Colonic mucosa (tissue), 4 donors: ENCODE data around the gene USH2A. TPM values are rescaled to one million over a fixed set of nuclear protein-coding genes. Genes with fewer than 3 reads are reported as not detected.

Experiments
- DNase-seq: peaks from one replicate; pipeline ENCODE4 v3.0.0-alpha.2; 2020
- H3K27ac ChIP-seq: fragments of 200-600 bp; one replicate; pipeline ENCODE4 v1.8.0; 2021
- H3K27me3 ChIP-seq: fragments of 200-600 bp; one replicate; pipeline ENCODE4 v1.8.0; 2021
- H3K36me3 ChIP-seq: fragments of 200-600 bp; one replicate; pipeline ENCODE4 v1.8.0; 2021
- H3K4me1 ChIP-seq: fragments of 200-600 bp; one replicate; pipeline ENCODE4 v1.8.0; 2021; ENCODE audit warnings: mild to moderate bottlenecking
- H3K4me3 ChIP-seq: fragments of 200-600 bp; one replicate; pipeline ENCODE4 v1.8.0; 2021
- H3K9ac ChIP-seq, 2 donors: one replicate each; pipeline ENCODE4 v1.7.0; 2013; ENCODE audit warnings: control low read depth in 2 of 2, low read depth in 2 of 2, low read length in 2 of 2
- H3K9me3 ChIP-seq: fragments of 200-600 bp; one replicate; pipeline ENCODE4 v1.8.0; 2021
- CTCF ChIP-seq: fragments of 200-600 bp; IDR thresholded peaks from one replicate; pipeline ENCODE4 v1.8.0; 2022; ENCODE audit warnings: antibody characterized with exemption, mild to moderate bottlenecking
- intact Hi-C: fragments of 100-400 bp; cut with DNase I; formaldehyde crosslinking; loops from one replicate; pipeline ENCODE4 v1.14.1; 2022
- total RNA-seq, 2 donors: library from RNA; stranded (reverse); fragmentation: NEBNext Ultra II Directional in 1 of 2; extraction: Animal tissue kit (Norgen Biotek cat#: 25700) in 1 of 2; gene quantifications; one replicate each; pipeline ENCODE4 v1.2.1, GENCODE V29; 2021
- donor health status: healthy.
- donor health status: DM: no; HTN: no; CAD: no.
- donor health status: DM: no; HTN: no; CAD: no.

Gene USH2A
- total RNA-seq, 2 donors from 2014 or later: 0.02 TPM; not detected in 1

DNA sequence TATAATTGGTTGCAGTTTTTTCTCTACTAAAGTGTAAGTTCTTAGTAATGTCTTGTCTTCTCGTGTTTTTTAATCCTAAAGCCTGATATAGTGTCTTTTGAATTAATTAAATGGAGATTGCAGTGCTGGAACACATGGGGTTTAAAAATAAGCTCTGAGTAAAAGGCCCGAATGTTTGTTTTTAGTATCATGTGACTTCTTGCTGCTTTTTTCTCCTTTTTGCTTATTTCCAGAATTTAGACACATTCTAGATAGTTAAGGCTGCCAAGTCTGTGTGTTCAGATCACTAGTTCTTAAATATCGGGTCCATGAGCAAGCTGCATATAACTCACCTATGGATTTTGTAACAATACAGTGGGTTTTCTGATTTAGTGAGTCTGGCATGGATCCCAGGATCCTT is 828.6 kb downstream of the USH2A start:
- intact Hi-C loops: no loop called here
- H3K27ac ChIP-seq: no peak overlapping the region
- no peak overlapping the region for H3K9ac ChIP-seq
- H3K4me1 ChIP-seq: no peaks in the 10 kb centered on the region
- no peaks in the 10 kb centered on the region for H3K9me3 ChIP-seq
- no peak for TF ChIP-seq CTCF
- no peaks in the 10 kb centered on the region for H3K36me3 ChIP-seq
- no peak for DNase-seq
- no peak overlapping the region for H3K4me3 ChIP-seq
- H3K27me3 ChIP-seq: no peaks in the 10 kb centered on the region

- intact Hi-C loops: no loop called here
- Histone ChIP-seq H3K27ac (no peak overlapping the region), H3K9me3 (no peaks in the 10 kb centered on the region), H3K36me3 (no peaks in the 10 kb centered on the region), H3K4me1 (no peaks in the 10 kb centered on the region), H3K9ac (no peak overlapping the region), H3K27me3 (no peaks in the 10 kb centered on the region), H3K4me3 (no peak overlapping the region)
- DNase-seq: no peak
- TF ChIP-seq CTCF: no peak
These were observed 832.3 kb downstream of the USH2A start for GRCh38 chr1:215590779-215591491.

DNA sequence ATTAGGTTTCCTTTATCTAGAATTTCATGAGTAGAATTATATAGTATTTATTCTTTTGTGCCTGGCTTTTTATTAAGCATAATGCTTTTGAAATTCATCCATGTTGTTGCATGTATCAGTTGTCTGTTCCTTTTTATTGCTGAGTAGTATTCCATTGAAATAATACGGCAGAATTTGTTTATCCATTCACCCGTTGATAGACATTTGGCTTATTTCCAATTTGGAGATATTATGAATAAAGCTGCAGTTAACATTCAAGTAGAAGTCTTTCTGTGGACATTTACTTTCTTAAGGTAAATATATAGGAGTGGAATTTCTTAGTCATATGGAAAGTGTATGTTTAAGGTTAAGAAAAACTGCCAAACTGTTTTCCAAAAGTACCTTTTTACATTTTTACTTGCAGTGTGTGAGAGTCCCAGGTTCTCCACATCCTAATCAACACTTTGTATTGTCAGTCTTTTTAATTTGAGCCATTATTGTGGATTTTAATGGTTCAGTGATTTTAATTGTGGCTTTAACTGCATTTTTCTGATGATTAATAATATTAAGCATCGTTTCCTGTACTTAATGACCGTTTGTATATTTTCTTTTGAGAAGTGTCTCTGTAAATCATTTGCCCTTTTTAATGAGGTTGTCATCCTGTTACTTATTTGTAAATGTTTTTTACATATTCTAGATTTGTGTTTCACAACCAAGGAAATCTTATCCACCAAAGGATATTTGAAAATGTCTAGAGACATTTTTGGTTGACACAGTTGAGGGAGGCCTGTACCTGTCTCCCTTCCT is 833.4 kb downstream of the USH2A start:
- no peak for TF ChIP-seq CTCF
- DNase-seq: no peak
- no peak overlapping the region for H3K4me3 ChIP-seq
- H3K27ac ChIP-seq: no peak overlapping the region
- no peak overlapping the region for H3K9ac ChIP-seq
- no peaks in the 10 kb centered on the region for H3K27me3 ChIP-seq
- no peaks in the 10 kb centered on the region for H3K4me1 ChIP-seq
- no peaks in the 10 kb centered on the region for H3K9me3 ChIP-seq
- H3K36me3 ChIP-seq: no peaks in the 10 kb centered on the region
- intact Hi-C loops: no loop called here

DNA sequence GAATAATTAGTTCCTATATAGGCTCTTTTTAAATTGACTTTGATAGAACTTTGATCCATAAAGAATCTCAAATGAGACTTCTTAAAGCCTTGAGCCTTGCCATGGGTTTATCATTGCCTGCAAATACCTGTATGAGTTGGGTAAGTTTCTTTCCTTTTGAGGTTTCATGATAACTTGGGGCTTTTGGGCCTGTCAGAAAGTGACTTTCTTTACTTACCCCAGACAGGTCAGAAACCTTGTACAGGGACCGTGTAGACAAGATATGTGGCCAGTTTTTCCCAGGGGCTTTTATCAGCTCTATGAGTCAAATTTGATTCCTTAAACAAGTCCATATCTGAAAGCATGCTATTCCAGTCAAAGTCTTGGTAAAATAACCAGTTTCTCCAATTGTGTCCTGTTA is 838.9 kb downstream of the USH2A start:
- Histone ChIP-seq H3K27ac (no peak overlapping the region), H3K36me3 (no peaks in the 10 kb centered on the region)

GRCh38 chr1:215583185-215583749 is 840.0 kb downstream of the USH2A start:
- Histone ChIP-seq H3K27me3 (no peaks in the 10 kb centered on the region), H3K4me3 (no peak overlapping the region), H3K9ac (no peak overlapping the region), H3K4me1 (no peaks in the 10 kb centered on the region), H3K27ac (no peak overlapping the region), H3K9me3 (no peaks in the 10 kb centered on the region), H3K36me3 (no peaks in the 10 kb centered on the region)
- intact Hi-C loops: no loop called here
- no peak for TF ChIP-seq CTCF
- no peak for DNase-seq

More for the DNA sequence above, 838.9 kb downstream of the USH2A start:
- H3K27me3 ChIP-seq: no peaks in the 10 kb centered on the region
- H3K9me3 ChIP-seq: no peaks in the 10 kb centered on the region
- no peak overlapping the region for H3K9ac ChIP-seq
- intact Hi-C loops: no loop called here
- H3K4me3 ChIP-seq: no peak overlapping the region
- TF ChIP-seq CTCF: no peak
- H3K4me1 ChIP-seq: no peaks in the 10 kb centered on the region
- DNase-seq: no peak
